GM21619 (cell line): ENCODE measurements around the gene PLD4.

Experiments used
- ATAC-seq: cut with Tn5 transposase; IDR thresholded peaks from one replicate; pipeline ENCODE4 v1.9.1; 2021; ENCODE audit not compliant: unreplicated experiment

The PLD4 gene

DNA sequence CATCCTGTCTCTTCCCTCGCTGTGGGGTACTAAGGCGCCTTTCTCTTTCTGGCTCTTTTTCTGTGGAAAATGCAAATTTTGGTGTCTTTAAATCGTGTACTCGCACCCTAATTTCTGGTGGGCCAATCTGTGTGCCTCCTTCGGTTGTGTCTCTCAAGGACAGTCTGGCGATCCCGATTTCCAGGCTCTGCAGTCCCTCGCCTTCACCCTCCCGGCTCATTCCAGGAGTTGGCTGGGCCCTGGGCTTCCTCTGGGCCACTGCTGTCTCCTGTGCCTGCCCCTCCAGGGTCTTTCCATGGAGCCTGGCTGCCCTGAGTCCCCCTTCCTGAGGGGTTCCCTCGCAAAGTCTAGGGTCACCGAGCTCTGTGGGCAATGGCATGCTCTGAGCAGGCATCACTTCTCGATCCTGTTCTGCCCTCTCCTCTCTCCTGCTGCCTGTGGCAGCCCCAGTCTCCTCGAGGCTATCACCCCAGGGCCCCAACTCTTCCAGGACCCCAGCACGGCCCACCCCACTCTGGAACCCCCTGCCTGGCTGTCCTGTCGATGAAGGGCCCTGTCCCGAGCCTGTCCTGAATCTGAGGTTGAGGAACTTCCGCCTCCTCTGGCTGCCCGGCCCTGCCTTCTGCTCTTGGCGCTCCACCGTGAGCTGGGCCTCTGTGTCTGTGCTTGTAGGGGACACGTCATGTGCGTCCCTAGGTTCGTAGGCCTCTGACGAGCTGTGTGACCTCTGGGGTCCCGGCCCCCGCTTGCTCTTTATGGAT lies 29.4 kb downstream of the PLD4 start:
- no peak for ATAC-seq

DNA sequence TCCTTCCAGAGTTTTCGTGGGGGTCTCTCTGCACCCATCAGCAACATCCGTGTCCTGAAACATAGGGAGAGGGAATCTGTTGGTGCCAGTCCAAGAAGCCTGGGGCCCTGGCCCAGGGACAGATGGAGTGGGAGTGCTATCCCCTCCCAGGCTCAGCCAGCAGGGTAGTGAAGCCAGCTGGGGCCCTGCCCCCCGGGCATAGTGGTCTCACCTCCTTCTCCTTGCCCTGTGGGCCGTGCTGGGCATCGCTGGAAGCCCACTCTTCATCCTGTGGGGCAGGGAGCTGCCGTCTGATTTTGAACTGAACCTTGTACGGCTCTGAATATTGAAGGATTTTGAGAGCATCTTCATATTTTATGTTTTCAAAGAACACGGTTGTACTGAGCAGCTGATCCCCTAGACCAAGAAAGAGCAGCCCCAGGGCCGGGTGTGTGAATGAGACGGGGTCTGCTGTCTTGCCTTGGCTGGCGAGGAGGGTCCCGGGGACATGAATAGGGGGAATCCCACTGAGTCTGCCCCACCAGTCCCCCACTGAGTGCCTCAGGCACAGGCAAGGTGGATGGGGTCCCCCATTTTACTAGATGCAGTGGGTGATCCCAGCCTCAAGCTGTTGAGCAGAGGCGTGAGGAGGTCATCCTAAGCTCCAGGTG lies 30.2 kb downstream of the PLD4 start:
- ATAC-seq: no peak

DNA sequence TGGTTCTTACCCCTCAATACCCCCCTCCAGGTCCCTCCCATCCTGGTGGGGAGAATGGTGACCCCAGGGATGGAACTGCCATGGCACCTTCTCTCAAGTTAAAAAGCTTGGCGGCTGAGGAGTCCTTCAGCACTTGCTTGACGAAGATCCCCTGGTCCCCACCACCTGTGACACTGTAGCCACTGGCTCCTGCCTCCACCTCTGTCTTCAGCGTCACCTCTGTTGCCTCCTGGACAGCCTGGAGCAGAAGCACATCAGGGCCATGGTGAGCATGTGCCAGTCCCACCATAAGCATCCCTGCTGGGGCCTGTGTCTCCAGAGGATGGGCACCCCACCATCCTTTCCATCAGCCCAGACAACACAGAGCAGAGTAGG lies 30.7 kb downstream of the PLD4 start:
- ATAC-seq: no peak

DNA sequence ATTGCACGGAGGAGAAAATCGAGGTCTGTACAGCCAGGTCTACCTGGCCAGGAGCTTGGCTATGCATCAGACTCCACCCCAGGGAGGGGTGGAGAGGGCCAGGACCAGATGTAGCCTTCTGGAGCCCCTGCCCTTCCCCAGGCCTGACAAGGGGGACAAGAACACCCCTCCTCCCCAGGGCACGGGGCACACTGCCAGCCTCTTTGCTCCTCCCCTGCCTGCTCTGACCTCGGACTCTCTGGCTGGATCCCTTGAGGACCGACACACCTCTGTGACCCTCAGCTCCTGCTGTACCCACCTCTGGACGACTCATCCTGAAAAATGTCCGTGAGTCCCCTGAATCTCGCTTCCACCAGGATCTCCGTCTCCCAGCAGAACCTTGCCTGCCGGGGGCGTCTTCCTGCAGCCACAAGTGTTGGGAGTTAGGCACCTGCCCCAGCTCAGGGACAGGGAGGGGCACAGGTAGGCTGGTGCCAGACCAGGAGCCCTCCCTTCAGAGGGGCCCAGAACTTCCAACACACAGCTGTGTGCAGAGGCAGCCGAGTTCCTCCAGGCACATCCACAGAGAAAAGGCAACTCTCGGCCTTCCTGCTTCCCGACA lies 31.7 kb downstream of the PLD4 start:
- ATAC-seq: no peak

DNA sequence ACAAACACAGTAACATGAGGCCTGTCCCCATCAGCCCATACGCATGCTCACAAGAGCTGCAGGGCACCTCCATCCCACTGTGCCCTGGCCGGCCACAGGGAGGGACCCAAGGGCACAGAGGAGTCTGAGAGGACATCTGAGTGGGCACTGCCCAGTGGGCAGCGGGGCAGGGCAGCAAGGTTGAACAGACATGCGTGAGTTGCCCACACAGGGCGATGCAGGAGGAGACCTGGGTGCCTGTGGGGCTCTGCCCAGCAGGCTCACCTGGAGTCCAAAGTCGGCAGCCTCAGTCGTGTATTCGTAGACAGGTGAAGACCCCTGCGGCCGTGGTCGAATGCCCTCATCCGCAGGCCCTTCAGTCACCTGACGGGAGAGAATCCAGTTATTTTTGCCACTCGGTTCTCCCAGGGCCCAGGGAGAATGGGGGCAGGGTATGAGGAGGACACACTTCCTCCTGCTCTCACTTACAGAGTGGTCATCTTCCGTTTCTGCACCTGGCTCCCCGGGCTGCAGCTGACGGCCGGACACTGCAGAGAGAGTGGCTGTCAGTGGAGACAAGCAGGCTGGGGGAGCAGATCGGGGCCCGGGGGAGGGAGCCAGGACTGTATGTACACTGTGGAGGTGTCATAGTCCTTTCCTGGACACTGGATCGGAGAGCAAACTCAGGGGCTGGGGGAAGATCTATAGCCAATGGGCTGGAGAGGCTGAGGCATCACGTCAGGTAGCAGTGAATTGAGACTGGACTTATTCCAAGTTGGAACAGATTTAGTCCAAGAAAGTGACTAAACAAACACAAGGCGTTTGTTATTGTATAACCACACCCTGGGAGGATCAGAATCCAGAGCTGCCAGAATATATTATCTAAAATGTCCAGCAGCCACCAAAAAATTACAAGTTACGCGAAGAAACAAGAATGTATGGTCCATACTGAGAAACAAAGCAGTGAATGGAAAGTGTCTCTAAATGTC lies 32.8 kb downstream of the PLD4 start:
- ATAC-seq: no peak

DNA sequence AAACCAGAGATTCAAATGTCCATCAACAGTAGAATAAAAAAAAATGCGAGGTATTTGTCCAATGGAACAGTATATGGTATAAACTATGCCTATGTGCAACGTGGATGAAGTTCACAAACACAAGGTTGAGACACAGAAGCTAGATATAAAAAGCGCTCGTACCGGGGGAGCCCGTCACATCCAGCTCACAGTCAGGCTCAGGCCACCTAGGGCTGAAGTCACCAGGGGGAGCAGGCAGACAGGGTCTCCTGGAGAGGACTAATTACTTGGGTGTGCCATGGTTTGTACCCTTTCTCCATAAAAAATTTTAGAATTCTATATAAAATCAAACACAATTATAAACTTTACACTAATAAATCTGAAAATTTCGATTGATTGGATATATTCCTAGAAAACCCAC lies 39.9 kb downstream of the PLD4 start:
- no peak for ATAC-seq

DNA sequence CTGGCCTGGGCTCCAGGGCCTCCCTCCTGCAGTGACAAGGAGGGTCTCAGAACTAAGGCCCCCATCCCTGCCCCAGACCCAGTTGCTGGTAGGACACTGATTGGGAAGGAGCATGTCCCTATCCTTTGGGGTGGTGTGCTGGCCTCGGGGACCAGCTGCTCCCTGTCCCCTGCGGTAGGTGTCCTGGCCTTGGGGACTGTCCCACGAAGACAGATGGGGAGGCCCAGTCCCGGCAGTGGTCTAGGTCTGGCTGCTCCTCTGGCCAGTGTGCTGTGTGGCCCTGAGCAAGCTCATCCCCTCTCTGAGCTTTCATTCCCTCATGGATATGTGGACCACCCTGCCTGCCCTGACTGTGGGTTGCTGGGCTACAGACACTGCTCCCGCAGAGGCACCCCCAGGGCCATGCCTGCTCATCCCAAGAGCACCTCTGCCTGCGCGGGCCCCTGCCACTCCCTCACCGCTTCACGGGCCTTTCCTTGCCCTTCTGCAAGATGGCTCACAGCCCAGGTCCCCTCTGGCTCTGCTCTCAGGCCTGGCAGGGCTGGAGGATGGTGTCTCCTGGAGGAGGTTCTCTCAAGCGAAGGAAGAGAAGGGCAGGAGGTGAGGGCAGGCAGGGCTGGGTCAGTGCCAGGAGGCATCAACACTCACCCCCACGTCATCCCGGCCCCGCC lies 41.0 kb downstream of the PLD4 start:
- no peak for ATAC-seq

DNA sequence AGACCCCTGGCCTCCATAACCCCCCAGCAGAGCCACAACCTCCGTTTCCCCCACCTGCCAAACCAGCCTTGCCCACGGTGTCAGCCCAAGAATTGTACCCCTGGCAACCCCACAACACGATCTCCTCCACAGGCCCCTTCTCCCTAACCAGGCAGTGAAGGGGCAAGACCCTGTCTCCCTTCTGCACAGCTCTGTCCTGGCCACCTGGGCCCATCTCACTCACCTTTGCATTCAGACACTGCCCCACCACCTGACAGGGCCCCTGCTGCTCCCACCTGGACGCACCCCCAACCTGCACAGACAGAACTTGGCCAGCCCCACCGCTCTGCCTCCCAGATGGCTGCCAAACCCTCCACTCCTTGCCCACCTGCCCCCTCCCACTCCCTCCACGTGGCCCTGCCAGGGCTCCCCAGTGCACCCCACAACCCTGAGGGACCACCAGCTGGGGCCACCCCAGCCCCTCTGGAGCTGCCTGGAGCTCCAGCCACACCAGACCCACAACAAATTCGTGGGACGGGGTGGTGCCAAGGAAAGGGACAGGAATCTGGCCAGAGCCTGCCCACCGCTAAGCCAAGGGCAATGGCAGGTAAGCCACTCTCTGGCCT lies 41.7 kb downstream of the PLD4 start:
- ATAC-seq: no peak

DNA sequence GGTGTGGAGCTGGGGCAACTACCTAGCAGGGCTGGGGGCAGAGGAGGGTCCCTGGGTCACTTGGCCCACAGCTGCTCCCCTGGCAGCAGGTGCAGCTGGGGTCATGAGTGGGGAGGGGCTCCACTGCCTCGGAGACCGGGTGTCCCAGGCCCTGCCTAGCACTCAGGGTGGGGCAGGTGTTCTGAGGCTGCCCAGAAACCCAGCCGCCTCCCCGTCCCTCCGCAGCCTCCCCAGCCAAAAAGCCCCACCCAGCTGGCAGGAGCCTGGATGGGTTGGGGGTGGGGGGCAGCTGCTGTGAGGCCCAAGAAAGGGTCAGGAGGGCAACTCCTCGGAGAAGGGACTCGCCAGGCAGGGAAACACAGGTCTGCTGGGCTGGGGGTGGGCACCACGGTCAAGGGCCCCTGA lies 42.3 kb downstream of the PLD4 start:
- ATAC-seq: no peak

DNA sequence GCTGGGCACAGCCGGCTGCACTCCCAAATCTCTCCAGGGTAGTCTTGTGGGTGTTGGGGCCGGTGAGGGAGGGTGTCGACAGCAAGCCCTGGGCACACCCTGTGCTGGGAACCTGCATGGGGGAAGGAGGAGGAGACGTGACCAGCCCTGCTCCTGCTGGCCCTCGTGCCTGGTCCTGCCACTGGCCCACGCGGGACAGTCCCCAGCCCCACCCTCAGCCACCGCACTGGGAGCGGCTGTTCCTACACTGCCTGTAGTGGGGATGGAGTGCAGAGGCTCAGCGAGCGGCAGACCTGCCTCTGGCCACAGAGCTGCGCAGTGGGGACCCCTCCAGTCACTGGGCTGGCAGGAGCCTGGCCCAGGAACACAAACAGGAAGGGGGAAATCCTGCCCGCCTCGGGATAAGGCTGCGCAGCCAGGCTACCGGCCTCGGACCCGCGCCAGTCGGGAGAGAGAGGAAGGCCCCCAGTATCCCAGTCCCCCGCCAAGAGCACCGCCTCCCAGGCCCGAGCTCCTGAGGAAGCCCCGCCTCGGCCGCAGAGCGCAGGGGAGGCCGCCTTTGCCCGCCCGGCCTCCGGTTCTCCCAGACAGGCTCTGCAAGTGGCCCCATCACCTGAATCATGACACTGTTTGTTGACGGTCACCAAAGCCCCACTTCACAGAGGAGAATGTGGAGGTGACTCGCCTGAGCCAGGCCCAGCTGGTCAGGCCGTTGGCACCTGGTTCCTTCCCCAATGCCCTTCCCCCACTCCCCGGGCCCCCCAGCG lies 42.9 kb downstream of the PLD4 start:
- no peak for ATAC-seq

DNA sequence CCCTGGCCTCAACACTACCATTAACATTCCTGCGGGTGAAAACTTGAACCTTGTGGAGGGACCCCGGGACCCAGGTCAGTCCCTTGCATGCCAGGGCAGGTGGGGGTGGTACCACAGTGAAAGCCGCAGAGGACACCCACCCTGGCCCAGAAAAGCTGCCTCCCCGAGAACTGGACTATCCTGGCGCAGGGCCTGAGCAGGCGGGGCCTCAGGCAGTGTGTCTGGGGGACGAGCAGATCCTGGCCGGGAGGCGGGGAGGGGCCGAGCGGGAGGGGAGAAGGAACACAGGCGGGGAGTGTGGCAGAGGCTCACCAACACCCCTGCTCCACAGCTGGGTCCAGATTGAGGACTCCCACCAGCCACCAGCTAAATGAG lies 43.5 kb downstream of the PLD4 start:
- no peak for ATAC-seq

DNA sequence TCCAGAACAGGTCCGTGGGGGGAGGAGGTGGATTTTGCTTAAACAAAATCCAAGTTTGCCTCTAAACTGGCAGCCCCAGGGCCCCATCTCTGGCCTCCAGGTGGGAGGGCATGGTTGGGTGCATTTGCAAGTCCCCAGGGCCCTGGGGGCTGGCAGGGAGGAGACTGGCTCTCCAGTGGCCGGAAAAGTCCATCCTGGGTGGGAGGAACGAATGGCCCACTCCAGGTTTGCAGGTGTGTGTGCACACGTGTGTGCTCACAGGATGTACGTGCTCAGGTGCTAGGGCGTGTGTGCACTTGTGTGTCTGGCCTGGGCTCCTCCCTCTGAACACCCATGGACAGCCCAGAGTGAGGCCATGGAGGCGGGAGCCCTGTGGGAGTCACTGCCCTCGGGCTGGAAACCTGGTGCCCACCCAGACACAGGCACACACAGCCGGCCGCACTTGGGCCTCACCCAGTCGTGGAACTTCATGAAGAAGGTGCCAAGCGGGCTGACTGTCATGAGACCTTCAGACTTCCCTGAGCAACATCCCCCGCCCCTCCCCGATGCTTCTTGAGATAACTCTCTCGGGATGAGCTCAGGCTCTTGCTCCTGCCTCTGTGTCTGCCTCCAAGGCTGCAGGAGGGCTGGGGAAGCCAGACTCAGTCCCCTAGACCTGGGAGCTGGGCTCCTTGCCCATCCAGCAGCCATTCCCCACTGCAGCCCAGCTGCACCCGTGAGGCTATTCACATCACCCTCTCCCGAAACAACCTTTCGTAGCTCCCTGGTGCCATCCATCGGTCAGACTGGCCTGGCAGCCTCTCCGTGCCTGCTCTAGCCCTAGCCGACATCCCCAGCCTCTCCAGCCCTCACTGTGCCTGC lies 44.1 kb downstream of the PLD4 start:
- ATAC-seq: no peak

DNA sequence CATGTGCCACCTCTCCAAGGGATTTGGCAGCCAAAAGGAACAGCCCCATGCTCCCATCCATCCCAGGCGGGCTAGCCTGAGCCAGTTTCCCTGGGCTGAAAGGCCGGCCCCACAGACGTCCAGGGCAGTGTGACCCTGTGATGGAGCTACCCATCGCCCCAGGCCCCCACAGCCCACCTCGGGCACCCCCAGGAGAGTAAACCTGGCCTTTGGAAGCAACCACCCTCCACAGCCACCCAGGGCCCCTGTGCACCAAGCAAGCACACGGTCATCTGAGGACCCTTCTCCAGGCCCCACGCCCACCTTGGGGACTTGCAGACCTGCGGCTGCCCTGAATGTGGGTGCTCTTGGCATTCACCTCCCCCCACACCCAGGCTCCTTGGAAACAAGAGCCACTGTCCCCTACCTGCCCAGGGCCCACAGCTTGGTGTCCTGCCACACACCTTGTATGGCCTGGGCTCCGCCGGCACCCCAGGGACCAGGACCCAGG lies 45.1 kb downstream of the PLD4 start:
- ATAC-seq: no peak

DNA sequence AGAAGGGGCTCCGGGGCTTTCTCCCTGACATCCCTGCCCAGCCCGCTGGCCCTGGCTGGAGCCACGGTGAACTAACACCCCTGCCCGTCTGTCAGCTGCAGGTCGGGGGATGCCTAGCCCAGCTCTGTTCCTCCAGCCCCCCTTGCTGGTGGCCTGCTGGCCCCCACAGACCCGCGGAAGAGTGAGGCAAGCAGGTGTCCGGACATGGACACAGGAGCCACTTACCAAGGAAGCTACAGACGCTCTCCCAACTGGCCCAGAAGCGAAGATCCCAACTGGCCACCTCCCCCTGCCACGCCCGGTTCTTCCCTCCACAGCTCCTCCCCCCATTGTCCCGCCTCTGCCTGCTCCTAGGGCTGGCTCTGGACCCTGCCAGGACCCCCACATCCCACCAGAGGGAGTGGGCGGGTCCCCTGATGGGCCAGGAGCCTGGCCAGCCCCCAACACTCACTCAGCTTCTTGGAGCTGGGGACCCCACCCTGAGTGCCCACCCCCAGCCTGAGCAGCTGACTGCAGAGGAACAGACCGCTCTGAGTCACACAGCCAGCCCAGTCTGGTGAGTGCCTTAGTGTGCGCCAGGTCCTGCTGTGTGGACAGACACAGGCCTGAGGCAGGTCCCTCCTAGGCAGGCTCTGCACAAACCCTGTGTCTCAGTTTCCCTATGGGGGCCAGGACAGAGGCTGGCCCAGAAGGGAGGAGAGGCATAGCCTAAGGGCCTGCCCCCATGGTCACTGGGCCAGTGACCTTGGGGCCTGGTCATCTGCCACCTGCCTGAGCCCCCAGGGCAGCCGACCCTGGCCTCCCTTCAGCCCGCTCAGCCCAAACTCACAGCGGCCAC lies 45.8 kb downstream of the PLD4 start:
- no peak for ATAC-seq

DNA sequence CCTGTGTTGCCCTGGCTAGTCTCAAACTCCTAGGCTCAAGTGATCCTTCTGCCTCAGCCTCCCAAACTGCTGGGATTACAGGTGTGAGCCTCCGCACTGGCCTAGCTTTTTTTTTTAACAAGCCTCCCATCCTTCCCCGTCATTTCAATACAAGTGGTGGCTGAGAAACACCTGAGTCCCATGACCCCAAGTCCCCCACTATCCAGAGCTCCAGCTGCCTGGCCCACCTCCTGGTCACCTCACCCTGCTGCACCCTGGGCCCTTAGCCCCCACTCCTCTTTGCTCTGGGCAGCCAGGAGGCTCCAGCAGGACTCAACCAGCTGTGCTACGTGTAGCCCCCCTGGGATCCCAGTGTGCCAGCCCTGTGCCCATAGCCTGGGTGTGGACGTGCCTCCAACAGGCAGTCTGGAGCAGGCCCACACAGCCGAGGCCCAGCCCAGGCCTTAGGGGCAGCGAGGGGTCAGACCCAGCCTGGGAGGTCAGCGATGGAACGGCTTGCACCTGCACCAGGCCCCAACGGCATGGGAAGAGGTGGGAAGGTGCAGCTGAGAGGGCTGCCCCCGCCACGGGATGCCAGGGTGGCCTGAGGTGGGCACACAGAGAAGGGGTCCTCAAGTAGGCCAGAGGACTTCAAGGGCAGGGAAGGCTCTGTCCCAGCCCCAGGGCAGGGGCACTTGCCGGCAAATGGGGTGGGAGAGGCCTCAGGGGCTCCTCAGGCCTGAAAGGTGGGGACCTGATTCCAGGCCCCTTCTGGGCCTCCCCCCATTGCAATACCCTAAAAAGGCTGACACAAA lies 47.0 kb downstream of the PLD4 start:
- no peak for ATAC-seq

DNA sequence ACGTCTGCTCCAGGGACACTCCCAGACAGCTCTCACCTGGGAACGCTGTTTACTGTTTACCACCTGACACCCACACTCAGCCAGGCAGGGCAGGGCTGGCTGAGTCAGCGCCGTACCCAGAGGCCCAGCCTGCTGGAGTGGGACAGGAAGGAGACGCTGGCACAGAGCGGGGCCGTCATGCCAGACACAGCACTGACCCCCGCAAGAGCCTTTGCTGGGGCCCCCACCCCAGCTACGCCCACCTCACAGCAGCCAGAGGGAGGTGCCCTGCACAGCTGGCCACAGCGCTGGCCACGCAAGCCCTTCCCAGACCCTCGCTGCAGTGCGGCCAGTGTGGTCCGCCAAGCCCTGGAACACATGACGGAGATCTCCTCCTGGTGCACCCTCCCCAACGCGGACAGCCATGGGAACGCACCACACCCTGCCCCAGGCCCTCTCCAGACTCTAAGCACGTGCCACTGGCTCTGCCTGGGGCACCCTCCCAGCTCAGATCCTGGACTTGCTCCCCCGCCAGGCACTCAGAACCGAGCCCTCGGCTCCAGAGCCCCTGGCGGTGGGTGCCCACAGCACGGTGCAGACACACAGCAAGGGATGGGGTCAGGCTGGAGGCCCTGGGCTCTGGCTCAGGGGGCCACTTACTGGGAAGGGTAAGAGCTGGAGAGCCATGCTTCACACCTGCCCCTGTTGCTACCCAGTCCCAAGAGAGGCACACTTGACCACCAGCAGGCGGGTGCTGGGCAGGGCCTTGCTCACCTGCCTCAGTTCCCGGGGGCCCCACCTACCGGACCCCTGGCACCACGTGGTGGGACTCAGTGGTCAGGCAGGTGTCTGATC lies 47.8 kb downstream of the PLD4 start:
- no peak for ATAC-seq
